ENCODE data around the gene NGEF. TPM values are rescaled to one million over a fixed set of nuclear protein-coding genes. Genes with fewer than 3 reads are reported as not detected.

NGEF gene
- total RNA-seq, 4 donors from 2014 or later: 46.1 to 105 (median 68.8) TPM

DNA sequence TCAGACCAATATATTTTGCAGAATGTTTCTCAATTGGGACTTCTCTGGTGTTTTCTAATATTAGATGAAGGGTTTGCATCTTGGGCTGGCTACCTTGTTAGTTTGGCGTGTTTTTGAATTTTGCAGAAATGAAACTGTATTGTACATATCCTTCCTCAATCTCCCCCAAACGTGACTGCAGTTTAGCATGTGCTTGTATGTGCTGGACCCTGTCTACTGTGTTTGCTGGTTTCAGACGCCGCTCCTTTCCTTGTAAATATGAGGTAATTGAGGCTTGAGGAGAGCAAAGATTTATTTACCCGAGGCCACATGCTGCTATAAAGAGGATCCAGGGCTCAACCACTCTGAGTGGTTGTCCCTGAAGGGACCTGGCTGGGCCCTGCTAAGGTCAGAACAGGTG lies 57.2 kb downstream of the NGEF start:
- in situ Hi-C loops (cut with MboI; ENCODE audit: low pct_ligation_motif_present in 1 of 4, low pct_unique_long_range_greater_than_20kb in 1 of 4, low sequenced_read_pairs in 3 of 4) (no loop called here), intact Hi-C loops (cut with DNase I; ENCODE audit: low total_unique reads) (no loop called here)
- H3K9me3 ChIP-seq: no peaks in the 10 kb centered on the region
- H3K27me3 ChIP-seq: no peaks in the 10 kb centered on the region
- no peak for DNase-seq
- H3K4me3 ChIP-seq: no peak overlapping the region
- TF ChIP-seq POLR2AphosphoS5 (IDR thresholded peaks at IDR 0.05): no peak
- TF ChIP-seq CTCF (IDR thresholded peaks at IDR 0.05): no peak
- TF ChIP-seq POLR2A (IDR thresholded peaks at IDR 0.05): no peak
- TF ChIP-seq EP300 (IDR thresholded peaks at IDR 0.05; ENCODE audit: low read depth): no peak
- peaks cover 0 to 2% (median 0%) of the 10 kb centered on the region in 4 donors for H3K4me1 ChIP-seq
- no peaks in the 10 kb centered on the region for H3K36me3 ChIP-seq
- 27 to 57% methylated on average over 4 to 5 of the region's 5 CpGs for WGBS, 2 donors (ENCODE audit: low coverage in 1 of 2)
- H3K27ac ChIP-seq: no peak overlapping the region

DNA sequence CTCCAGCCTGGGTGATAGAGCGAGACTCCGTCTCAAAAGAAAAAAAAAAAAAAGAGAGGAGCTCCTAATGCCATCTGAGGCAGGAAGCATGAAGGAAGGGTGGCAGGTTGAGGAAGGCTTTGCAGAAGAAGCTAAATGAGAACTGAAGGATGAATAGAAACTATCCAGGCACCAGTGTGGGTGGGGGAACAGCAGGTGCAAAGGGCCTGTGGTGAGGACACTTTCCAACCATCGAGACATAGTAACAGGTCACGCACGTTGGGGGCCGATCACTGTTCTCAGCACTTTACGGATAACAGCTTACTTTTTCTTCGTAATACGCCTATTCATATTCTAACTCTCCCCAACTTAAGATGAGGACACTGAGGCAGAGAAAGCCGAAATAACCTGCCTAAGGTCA lies 58.4 kb downstream of the NGEF start:
- H3K36me3 ChIP-seq: no peaks in the 10 kb centered on the region
- peaks cover 0 to 2% (median 0%) of the 10 kb centered on the region in 4 donors for H3K4me1 ChIP-seq
- H3K4me3 ChIP-seq: no peak overlapping the region
- intact Hi-C loops (cut with DNase I; ENCODE audit: low total_unique reads): no loop called here
- WGBS, 2 donors (ENCODE audit: low coverage in 1 of 2): 88 to 91% methylated on average over 7 to 10 of the region's 10 CpGs
- no peaks in the 10 kb centered on the region for H3K9me3 ChIP-seq
- no peak overlapping the region for H3K27ac ChIP-seq
- no peak for TF ChIP-seq POLR2AphosphoS5 (IDR thresholded peaks at IDR 0.05)
- no peak for TF ChIP-seq EP300 (IDR thresholded peaks at IDR 0.05; ENCODE audit: low read depth)
- no peak for TF ChIP-seq POLR2A (IDR thresholded peaks at IDR 0.05)
- TF ChIP-seq CTCF (IDR thresholded peaks at IDR 0.05): no peak
- no peak for DNase-seq
- in situ Hi-C loops (cut with MboI; ENCODE audit: low pct_ligation_motif_present in 1 of 4, low pct_unique_long_range_greater_than_20kb in 1 of 4, low sequenced_read_pairs in 3 of 4): no loop called here
- no peaks in the 10 kb centered on the region for H3K27me3 ChIP-seq

- intact Hi-C loops (cut with DNase I; ENCODE audit: low total_unique reads) (no loop called here), in situ Hi-C loops (cut with MboI; ENCODE audit: low pct_ligation_motif_present in 1 of 4, low pct_unique_long_range_greater_than_20kb in 1 of 4, low sequenced_read_pairs in 3 of 4) (no loop called here)
- H3K9me3 ChIP-seq: no peaks in the 10 kb centered on the region
- DNase-seq: no peak
- no peaks in the 10 kb centered on the region for H3K27me3 ChIP-seq
- peaks cover 0 to 2% (median 0%) of the 10 kb centered on the region in 4 donors for H3K4me1 ChIP-seq
- no peak overlapping the region for H3K27ac ChIP-seq
- TF ChIP-seq POLR2AphosphoS5 (IDR thresholded peaks at IDR 0.05): no peak
- TF ChIP-seq POLR2A (IDR thresholded peaks at IDR 0.05): no peak
- no peak for TF ChIP-seq CTCF (IDR thresholded peaks at IDR 0.05)
- TF ChIP-seq EP300 (IDR thresholded peaks at IDR 0.05; ENCODE audit: low read depth): no peak
- 58 to 65% methylated on average over 7 of the region's 7 CpGs for WGBS, 2 donors (ENCODE audit: low coverage in 1 of 2)
- no peaks in the 10 kb centered on the region for H3K36me3 ChIP-seq
- H3K4me3 ChIP-seq: no peak overlapping the region
These were observed 61.2 kb downstream of the NGEF start for GRCh38 chr2:232951891-232952290.

DNA sequence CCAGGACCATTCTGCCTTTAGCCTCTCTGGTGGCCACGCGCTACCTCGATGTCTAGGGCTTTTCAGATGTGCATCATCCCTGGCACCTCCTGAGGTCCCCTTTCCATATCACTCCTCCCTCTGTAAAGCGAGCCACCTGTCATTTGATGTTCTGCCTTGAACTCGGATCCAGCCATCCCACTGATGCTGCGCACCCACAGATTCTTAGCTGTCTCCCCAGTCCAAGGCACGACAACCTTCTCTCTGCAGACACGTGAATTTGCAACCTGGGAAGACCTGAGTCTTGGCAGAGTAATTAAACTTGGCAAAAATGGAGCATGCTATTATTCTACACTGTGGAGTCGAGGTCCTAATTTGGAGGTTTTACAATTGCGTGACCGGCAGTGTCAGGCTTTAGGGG lies 61.9 kb downstream of the NGEF start:
- TF ChIP-seq POLR2A (IDR thresholded peaks at IDR 0.05) (no peak), EP300 (IDR thresholded peaks at IDR 0.05; ENCODE audit: low read depth) (no peak), CTCF (IDR thresholded peaks at IDR 0.05) (no peak), POLR2AphosphoS5 (IDR thresholded peaks at IDR 0.05) (no peak)
- H3K27me3 ChIP-seq: no peaks in the 10 kb centered on the region
- H3K4me1 ChIP-seq: peaks cover 0 to 2% (median 0%) of the 10 kb centered on the region in 4 donors
- intact Hi-C loops (cut with DNase I; ENCODE audit: low total_unique reads) (no loop called here), in situ Hi-C loops (cut with MboI; ENCODE audit: low pct_ligation_motif_present in 1 of 4, low pct_unique_long_range_greater_than_20kb in 1 of 4, low sequenced_read_pairs in 3 of 4) (no loop called here)
- no peaks in the 10 kb centered on the region for H3K9me3 ChIP-seq
- H3K27ac ChIP-seq: no peak overlapping the region
- DNase-seq: no peak
- H3K36me3 ChIP-seq: no peaks in the 10 kb centered on the region
- WGBS, 2 donors (ENCODE audit: low coverage in 1 of 2): 87 to 91% methylated on average over 3 to 11 of the region's 11 CpGs
- no peak overlapping the region for H3K4me3 ChIP-seq

All from transverse colon (tissue), 4 donors.